GM12878 (cell line): Measurements from ENCODE around the gene GM2A.
"Not testable (repeated sequence)": the region's sequence is repeated elsewhere in the genome, so short reads cannot be mapped to it uniquely, and the experiment has no call there.

Experiments
- BHLHE40 ChIP-seq, 2 experiments: fragments of 450-650 bp in 1 of 2; IDR thresholded peaks; 2 replicates each; pipeline ENCODE4 v1.6.1; 2011 to 2017; ENCODE audit warnings: low read depth in 2 of 2, borderline replicate concordance in 1 of 2, improper control_type of control experiment in 1 of 2, low read length in 1 of 2, mild to moderate bottlenecking in 1 of 2
- CREB1 ChIP-seq: IDR thresholded peaks from 2 replicates; pipeline ENCODE4 v1.6.1; 2012; ENCODE audit warnings: low read depth, mild to moderate bottlenecking, inconsistent platforms
- CTCF ChIP-seq, 3 experiments: IDR thresholded peaks in 2 of 3; conservative IDR thresholded peaks in 1 of 3; 2 replicates each; pipeline ENCODE4 v1.5.1; 2011; ENCODE audit warnings: low read depth in 3 of 3, low read length in 3 of 3, mild to moderate bottlenecking in 3 of 3, control low read depth in 2 of 3, moderate library complexity in 2 of 3, inconsistent platforms in 1 of 3, mixed read lengths in 1 of 3; ENCODE audit not compliant: control insufficient read depth in 2 of 3, insufficient read depth in 1 of 3; ENCODE audit errors: extremely low read depth in 1 of 3
- DPF2 ChIP-seq: fragments of 450-650 bp; IDR thresholded peaks from 2 replicates; pipeline ENCODE4 v1.6.1; 2017; ENCODE audit warnings: mild to moderate bottlenecking
- MAX ChIP-seq: IDR thresholded peaks from 2 replicates; pipeline ENCODE4 v1.6.1; 2012; ENCODE audit warnings: low read depth, low read length, improper control_type of control experiment
- NKRF ChIP-seq: fragments of 450-650 bp; conservative IDR thresholded peaks from 2 replicates; pipeline ENCODE4 v1.6.1; 2017; ENCODE audit warnings: mild to moderate bottlenecking, moderate library complexity
- SIN3A ChIP-seq: IDR thresholded peaks from 2 replicates; pipeline ENCODE4 v1.6.1; 2012; ENCODE audit warnings: low read depth, low read length, improper control_type of control experiment
- TAF1 ChIP-seq: IDR thresholded peaks from 2 replicates; pipeline ENCODE4 v1.6.1; 2011; ENCODE audit warnings: mild to moderate bottlenecking, low read depth, low read length, borderline replicate concordance
- TARDBP ChIP-seq: IDR thresholded peaks from 2 replicates; pipeline ENCODE4 v1.6.1; 2016; ENCODE audit warnings: borderline replicate concordance
- TF ChIP-seq, protein P1 (sequence below): IDR thresholded peaks from 2 replicates; pipeline ENCODE4 v1.6.1; 2011; ENCODE audit warnings: mild to moderate bottlenecking, low read depth, low read length, moderate library complexity; ENCODE audit not compliant: insufficient replicate concordance
- TF ChIP-seq, protein P2 (sequence below): fragments of 450-650 bp; formaldehyde crosslinking; IDR thresholded peaks from 2 replicates; pipeline ENCODE4 v1.5.0; 2022; ENCODE audit warnings: mild to moderate bottlenecking, missing genetic modification characterization

GRCh38 chr5:151254990-151255389 lies 2.0 kb downstream of the GM2A start:
- TF ChIP-seq TARDBP; CTCF (IDR thresholded peaks at IDR 0.05 in 2 of 3, conservative IDR thresholded peaks at IDR 0.05 in 1 of 3; ENCODE audit: control insufficient read depth in 2 of 3, extremely low read depth in 1 of 3, insufficient read depth in 1 of 3, low read depth in 3 of 3, low read length in 3 of 3); SIN3A; MAX; TAF1; CREB1; NKRF; BHLHE40 (IDR thresholded peaks at IDR 0.05; ENCODE audit: borderline replicate concordance in 1 of 2, low read depth in 2 of 2, low read length in 1 of 2); DPF2: not testable (repeated sequence)
- TF ChIP-seq, protein P1, sequence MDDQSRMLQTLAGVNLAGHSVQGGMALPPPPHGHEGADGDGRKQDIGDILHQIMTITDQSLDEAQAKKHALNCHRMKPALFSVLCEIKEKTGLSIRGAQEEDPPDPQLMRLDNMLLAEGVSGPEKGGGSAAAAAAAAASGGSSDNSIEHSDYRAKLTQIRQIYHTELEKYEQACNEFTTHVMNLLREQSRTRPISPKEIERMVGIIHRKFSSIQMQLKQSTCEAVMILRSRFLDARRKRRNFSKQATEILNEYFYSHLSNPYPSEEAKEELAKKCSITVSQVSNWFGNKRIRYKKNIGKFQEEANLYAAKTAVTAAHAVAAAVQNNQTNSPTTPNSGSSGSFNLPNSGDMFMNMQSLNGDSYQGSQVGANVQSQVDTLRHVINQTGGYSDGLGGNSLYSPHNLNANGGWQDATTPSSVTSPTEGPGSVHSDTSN: not testable (repeated sequence)
- TF ChIP-seq, protein P2, sequence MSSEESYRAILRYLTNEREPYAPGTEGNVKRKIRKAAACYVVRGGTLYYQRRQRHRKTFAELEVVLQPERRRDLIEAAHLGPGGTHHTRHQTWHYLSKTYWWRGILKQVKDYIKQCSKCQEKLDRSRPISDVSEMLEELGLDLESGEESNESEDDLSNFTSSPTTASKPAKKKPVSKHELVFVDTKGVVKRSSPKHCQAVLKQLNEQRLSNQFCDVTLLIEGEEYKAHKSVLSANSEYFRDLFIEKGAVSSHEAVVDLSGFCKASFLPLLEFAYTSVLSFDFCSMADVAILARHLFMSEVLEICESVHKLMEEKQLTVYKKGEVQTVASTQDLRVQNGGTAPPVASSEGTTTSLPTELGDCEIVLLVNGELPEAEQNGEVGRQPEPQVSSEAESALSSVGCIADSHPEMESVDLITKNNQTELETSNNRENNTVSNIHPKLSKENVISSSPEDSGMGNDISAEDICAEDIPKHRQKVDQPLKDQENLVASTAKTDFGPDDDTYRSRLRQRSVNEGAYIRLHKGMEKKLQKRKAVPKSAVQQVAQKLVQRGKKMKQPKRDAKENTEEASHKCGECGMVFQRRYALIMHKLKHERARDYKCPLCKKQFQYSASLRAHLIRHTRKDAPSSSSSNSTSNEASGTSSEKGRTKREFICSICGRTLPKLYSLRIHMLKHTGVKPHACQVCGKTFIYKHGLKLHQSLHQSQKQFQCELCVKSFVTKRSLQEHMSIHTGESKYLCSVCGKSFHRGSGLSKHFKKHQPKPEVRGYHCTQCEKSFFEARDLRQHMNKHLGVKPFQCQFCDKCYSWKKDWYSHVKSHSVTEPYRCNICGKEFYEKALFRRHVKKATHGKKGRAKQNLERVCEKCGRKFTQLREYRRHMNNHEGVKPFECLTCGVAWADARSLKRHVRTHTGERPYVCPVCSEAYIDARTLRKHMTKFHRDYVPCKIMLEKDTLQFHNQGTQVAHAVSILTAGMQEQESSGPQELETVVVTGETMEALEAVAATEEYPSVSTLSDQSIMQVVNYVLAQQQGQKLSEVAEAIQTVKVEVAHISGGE (CRISPR knock-in tag): not testable (repeated sequence)
